Ascending aorta (tissue), 2 donors: ENCODE measurements around the gene LAMA5. TPM values are rescaled to one million over a fixed set of nuclear protein-coding genes. Genes with fewer than 3 reads are reported as not detected.

ENCODE experiments used
- DNase-seq, 2 donors: peaks; one replicate each; pipeline ENCODE4 v3.0.0-alpha.2; 2019; ENCODE audit warnings: low spot score in 2 of 2
- H3K27ac ChIP-seq, 2 donors: fragments of 200-600 bp; sonication (generic); one replicate each; pipeline ENCODE4 v1.5.1; 2016 to 2017; ENCODE audit warnings: mild to moderate bottlenecking in 1 of 2
- H3K27me3 ChIP-seq: fragments of 200-600 bp; sonication (generic); one replicate; pipeline ENCODE4 v1.5.1; 2017
- H3K36me3 ChIP-seq, 2 donors: fragments of 200-600 bp; sonication (generic); one replicate each; pipeline ENCODE4 v1.5.1; 2016
- H3K4me1 ChIP-seq, 2 donors: fragments of 200-600 bp; sonication (generic); one replicate each; pipeline ENCODE4 v1.5.1; 2016 to 2017; ENCODE audit warnings: mild to moderate bottlenecking in 1 of 2
- H3K4me3 ChIP-seq, 2 donors: fragments of 200-600 bp; sonication (generic); one replicate each; pipeline ENCODE4 v1.5.1; 2016 to 2017; ENCODE audit warnings: mild to moderate bottlenecking in 1 of 2
- H3K9me3 ChIP-seq, 2 donors: fragments of 200-600 bp; sonication (generic); one replicate each; pipeline ENCODE4 v1.5.1; 2016
- intact Hi-C: fragments of 100-400 bp; cut with DNase I; formaldehyde crosslinking; loops from one replicate; pipeline ENCODE4 v1.15.1; 2023
- total RNA-seq: library from RNA; depleted of rRNA; stranded (reverse); fragments of >200 nt; gene quantifications from one replicate; pipeline ENCODE4 v1.1.0, GENCODE V29; 2016
- TF ChIP-seq, protein P1 (sequence below), 3 experiments: fragments of 200-600 bp in 2 of 3; fragments of 450-650 bp in 1 of 3; sonication (generic) in 2 of 3; IDR thresholded peaks; one replicate each; pipeline ENCODE4 v1.5.1; 2016 to 2019; ENCODE audit warnings: antibody characterized with exemption in 3 of 3, mild to moderate bottlenecking in 1 of 3, moderate library complexity in 1 of 3

LAMA5 gene
- total RNA-seq, 1 donor from 2014 or later: 469 TPM

DNA sequence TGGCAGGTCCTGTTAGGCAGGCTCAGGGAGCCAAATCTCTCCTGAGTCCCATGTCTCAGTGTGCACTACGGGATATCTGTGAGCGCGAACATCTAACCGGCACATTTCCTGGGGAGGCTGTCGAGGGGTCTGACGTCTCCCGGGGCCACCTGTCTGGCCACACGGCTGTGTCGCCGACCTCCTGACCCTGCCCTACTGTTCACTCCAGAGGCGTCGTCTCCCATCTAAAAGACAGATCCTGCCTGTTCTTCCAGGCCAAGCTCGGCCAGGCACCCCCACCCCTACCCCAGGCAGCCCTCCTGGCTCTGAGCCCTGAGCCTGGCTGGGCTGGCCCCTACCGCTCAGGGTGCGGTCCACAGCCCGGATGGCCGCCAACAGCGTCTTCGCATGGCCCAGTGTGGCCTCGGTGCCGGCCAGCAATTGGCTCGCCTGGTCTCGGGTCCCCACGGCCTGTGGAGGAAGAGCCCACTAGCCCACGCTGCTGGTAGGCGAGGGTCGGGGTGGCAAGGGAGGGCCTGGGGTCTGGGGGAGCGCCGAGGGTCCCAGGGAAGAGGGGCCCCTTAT, 47.7 kb downstream of the LAMA5 start:
- DNase-seq: no peak
- intact Hi-C loops: no loop called here
- H3K27me3 ChIP-seq: no peaks in the 10 kb centered on the region
- peaks cover 82 to 85% of the 10 kb centered on the region in 2 donors for H3K36me3 ChIP-seq
- TF ChIP-seq, protein P1, sequence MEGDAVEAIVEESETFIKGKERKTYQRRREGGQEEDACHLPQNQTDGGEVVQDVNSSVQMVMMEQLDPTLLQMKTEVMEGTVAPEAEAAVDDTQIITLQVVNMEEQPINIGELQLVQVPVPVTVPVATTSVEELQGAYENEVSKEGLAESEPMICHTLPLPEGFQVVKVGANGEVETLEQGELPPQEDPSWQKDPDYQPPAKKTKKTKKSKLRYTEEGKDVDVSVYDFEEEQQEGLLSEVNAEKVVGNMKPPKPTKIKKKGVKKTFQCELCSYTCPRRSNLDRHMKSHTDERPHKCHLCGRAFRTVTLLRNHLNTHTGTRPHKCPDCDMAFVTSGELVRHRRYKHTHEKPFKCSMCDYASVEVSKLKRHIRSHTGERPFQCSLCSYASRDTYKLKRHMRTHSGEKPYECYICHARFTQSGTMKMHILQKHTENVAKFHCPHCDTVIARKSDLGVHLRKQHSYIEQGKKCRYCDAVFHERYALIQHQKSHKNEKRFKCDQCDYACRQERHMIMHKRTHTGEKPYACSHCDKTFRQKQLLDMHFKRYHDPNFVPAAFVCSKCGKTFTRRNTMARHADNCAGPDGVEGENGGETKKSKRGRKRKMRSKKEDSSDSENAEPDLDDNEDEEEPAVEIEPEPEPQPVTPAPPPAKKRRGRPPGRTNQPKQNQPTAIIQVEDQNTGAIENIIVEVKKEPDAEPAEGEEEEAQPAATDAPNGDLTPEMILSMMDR (IDR thresholded peaks at IDR 0.05): no peak
- H3K4me1 ChIP-seq: no peaks in the 10 kb centered on the region
- no peak overlapping the region for H3K4me3 ChIP-seq
- no peaks in the 10 kb centered on the region for H3K9me3 ChIP-seq
- no peak overlapping the region for H3K27ac ChIP-seq

DNA sequence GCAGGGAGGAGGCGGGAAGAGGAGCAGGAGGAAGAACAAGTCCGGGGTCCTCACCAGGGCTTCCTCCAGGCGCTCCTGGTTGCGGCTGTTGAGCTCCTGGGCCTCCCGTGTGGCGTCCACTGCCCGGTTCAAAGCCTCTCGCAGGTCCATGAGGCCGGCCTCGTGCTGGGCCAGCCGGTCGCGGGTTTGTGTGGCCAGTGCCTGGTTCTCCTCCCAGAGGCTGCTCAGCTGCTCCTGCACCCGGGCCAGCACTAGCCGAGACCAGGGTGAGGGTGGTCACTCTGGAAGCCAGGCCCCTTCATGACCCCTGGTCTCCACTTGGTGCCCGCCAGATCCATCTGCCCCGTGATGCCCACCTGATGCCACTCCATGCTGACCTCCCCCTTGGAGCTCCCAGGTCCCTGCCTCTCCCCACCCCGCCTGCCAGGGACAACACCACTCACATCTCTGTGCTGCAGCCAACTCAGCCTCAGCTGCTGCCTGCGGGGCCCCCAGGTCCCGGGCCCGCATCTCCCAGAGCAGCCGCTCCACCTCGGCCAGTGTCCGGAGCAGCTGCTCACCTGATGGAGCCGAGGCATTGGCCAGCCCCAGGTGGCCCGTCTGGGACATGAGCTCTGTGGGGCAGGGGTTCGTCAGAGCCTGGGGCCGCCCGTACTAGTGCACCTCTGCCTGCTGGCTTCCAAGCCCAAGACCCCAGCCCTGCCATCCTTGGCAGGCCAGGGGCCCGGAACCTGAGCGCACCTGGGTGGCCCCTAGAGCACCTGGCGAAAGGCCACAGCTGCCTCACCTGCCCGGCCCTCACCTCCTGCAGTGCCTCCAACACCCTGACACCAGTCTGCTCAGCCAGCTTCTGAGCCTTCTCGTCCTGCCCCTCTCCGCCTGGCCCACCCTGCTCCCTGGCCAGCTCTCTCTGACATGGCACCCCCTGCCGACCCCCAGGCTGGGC, 48.4 kb downstream of the LAMA5 start:
- Histone ChIP-seq H3K4me1 (no peaks in the 10 kb centered on the region), H3K27ac (no peak overlapping the region), H3K4me3 (no peak overlapping the region), H3K27me3 (no peaks in the 10 kb centered on the region), H3K36me3 (peaks cover 80 to 84% of the 10 kb centered on the region in 2 donors), H3K9me3 (no peaks in the 10 kb centered on the region)
- TF ChIP-seq, protein P1 (IDR thresholded peaks at IDR 0.05): no peak
- no peak for DNase-seq
- intact Hi-C loops: no loop called here

DNA sequence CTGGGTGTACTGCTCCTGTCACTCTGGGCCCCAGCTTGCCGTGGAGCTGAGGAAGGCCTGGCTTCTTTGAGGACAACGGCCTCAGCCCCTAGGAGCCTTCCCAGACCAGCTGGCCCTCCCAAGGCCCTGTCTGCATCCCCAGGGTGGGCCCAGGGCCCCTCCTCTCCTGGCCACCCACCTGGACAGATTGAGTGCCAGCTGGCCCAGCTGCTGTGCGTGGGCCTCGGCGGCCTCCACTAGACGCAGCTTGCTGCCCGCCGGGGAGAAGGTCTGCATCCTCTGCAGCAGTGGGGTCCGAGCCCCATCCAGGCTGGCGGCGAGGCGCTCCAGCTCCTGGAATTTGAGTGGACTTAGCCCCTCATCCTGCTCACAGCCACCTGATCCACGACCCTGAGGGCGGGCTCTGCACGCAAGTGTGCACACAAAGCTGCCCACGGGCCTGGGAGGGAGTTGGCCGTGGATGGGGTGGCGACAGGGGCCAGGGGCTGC, 49.9 kb downstream of the LAMA5 start:
- no peaks in the 10 kb centered on the region for H3K27me3 ChIP-seq
- DNase-seq: no peak
- intact Hi-C loops: no loop called here
- H3K9me3 ChIP-seq: no peaks in the 10 kb centered on the region
- no peak overlapping the region for H3K4me3 ChIP-seq
- TF ChIP-seq, protein P1 (IDR thresholded peaks at IDR 0.05): no peak
- H3K36me3 ChIP-seq: peaks cover 83 to 84% of the 10 kb centered on the region in 2 donors
- H3K27ac ChIP-seq: no peak overlapping the region
- H3K4me1 ChIP-seq: no peaks in the 10 kb centered on the region

DNA sequence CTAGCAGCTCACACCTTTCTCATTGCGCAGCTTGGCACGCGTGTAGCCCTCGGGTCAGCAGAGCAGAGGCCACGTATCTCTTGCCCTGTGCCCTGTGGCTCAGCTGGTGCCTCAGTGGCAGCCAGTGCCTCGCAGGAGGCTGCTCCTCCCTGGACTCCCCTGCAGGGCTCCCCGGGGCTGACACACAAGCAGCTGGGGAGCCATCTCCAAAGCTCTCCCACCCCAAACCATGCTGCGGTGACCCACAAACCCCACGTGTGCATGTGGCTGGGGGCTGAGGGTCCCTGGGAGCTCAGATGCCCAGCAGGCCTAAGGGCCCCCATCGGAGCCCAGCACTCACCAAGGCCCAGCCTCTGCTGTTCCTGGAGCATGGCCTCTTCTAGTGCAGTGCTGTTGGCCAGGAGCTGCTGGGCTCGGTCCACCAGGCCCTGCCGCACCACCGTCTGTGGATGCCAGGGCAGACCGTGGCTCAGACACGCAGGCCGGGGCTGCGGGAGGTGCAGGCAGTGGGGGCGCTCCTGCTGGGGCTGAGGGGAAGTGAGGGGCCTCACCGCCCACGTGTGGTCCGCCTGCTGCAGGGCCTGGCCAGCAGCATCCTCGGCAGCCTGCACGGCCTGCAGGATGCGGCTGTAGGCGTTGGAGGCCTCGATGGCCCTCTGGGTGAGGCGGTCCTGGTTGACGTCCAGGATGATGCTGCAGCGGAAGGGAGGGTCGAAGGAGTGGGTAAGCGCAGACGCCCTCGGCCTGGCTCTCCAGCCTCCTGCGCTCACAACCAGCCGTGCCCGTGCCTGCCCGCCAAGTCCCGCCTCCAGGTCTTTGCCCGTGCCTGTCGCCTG, 50.6 kb downstream of the LAMA5 start:
- Histone ChIP-seq H3K27me3 (no peaks in the 10 kb centered on the region), H3K36me3 (peaks cover 83 to 84% of the 10 kb centered on the region in 2 donors), H3K9me3 (no peaks in the 10 kb centered on the region), H3K4me1 (no peaks in the 10 kb centered on the region), H3K4me3 (no peak overlapping the region), H3K27ac (no peak overlapping the region)
- no peak for DNase-seq
- TF ChIP-seq, protein P1 (IDR thresholded peaks at IDR 0.05): no peak
- intact Hi-C loops: no loop called here

DNA sequence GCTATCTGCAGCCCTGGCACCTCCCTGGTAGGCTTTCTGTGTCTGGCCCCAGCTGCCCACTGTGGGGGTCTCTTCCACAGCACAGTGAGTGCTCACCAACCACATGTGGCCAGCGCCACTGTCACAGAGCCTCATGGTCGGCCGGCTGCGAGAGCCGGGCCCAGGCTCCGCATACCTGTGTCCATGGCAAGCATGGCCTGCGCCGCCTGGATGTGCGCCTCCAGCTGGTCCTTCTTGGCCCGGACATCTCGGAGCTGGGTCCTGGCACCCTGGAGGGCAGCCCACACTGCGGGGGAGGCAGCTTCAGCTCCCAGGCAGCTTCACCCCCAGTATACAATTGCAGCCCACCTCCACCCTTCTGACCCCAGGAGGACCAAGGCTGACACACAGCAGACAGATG, 51.3 kb downstream of the LAMA5 start:
- no peaks in the 10 kb centered on the region for H3K27me3 ChIP-seq
- H3K4me1 ChIP-seq: no peaks in the 10 kb centered on the region
- intact Hi-C loops: no loop called here
- H3K9me3 ChIP-seq: no peaks in the 10 kb centered on the region
- no peak overlapping the region for H3K27ac ChIP-seq
- TF ChIP-seq, protein P1 (IDR thresholded peaks at IDR 0.05): no peak
- H3K4me3 ChIP-seq: no peak overlapping the region
- peaks cover 88 to 90% of the 10 kb centered on the region in 2 donors for H3K36me3 ChIP-seq
- no peak for DNase-seq
